ENCODE data around the gene FAF1.

DNA sequence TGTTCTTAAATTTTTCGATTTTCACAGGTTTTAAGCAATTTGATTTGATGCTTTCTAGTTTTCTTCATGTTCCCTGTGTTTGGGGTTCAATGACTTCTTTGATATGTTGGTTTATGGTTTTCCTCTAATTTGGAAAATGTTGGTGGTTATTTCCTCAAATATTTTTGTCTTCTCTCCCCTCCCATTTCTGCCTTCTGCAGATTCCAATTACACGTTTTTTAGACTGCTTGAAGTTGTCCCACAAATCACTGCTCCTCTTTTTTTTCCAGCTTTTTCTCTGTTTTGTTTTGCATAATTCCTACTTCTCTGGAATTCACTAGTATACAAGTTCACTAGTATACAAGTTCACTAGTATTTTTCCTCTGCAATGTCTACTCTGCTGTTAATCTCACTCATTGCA lies 61.3 kb downstream of the FAF1 start:
- TF ChIP-seq RAD21 (IDR thresholded peaks at IDR 0.05; ENCODE audit: low read depth) (no peak), YY1 (IDR thresholded peaks at IDR 0.05; ENCODE audit: low read depth) (no peak), MAX (IDR thresholded peaks at IDR 0.05) (no peak), EGR1 (IDR thresholded peaks at IDR 0.05) (no peak), FOXM1 (IDR thresholded peaks at IDR 0.05; ENCODE audit: borderline replicate concordance, low read depth) (no peak), TAF1 (IDR thresholded peaks at IDR 0.05; ENCODE audit: low read depth) (no peak), CEBPB (IDR thresholded peaks at IDR 0.05) (no peak), TCF12 (IDR thresholded peaks at IDR 0.05; ENCODE audit: low read depth) (no peak), REST (IDR thresholded peaks at IDR 0.05; ENCODE audit: low read depth) (no peak), TEAD4 (IDR thresholded peaks at IDR 0.05) (no peak), NFIC (IDR thresholded peaks at IDR 0.05) (no peak), CREB1 (IDR thresholded peaks at IDR 0.05; ENCODE audit: low read depth) (no peak), EP300 (IDR thresholded peaks at IDR 0.05; ENCODE audit: borderline replicate concordance) (no peak)
- TF ChIP-seq, protein P1, sequence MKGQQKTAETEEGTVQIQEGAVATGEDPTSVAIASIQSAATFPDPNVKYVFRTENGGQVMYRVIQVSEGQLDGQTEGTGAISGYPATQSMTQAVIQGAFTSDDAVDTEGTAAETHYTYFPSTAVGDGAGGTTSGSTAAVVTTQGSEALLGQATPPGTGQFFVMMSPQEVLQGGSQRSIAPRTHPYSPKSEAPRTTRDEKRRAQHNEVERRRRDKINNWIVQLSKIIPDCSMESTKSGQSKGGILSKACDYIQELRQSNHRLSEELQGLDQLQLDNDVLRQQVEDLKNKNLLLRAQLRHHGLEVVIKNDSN (IDR thresholded peaks at IDR 0.05): no peak
